Activated T-cell treated with anti-CD3 and anti-CD28 coated beads, Interleukin-2, amount 50 U/mL, for 72 hours (primary cell): Measurements from ENCODE around the gene COBL. TPM values are rescaled to one million over a fixed set of nuclear protein-coding genes. Genes with fewer than 3 reads are reported as not detected.
"Not testable (repeated sequence)": the region's sequence is repeated elsewhere in the genome, so short reads cannot be mapped to it uniquely, and the experiment has no call there.

Source experiments
- ATAC-seq, 2 donors: fragments of 150-1000 bp; cut with Tn5 transposase; replicated peaks in 1 of 2; 2 replicates each; pipeline ENCODE4 v1.10.0; 2021; ENCODE audit warnings: moderate library complexity in 2 of 2, mild to moderate bottlenecking in 1 of 2
- DNase-seq, 2 donors: peaks; one replicate each; pipeline ENCODE4 v3.0.0; 2021 to 2022; ENCODE audit warnings: mixed read lengths in 1 of 2
- H3K27ac Mint-ChIP-seq: one replicate; pipeline ENCODE4 v1.8.0; 2022; ENCODE audit warnings: mild to moderate bottlenecking, moderate library complexity, mixed read lengths
- H3K27me3 Mint-ChIP-seq: one replicate; pipeline ENCODE4 v1.8.0; 2022; ENCODE audit warnings: low read depth, mixed read lengths
- H3K36me3 Mint-ChIP-seq, 2 donors: one replicate each; pipeline ENCODE4 v1.8.0; 2022; ENCODE audit warnings: mixed read lengths in 2 of 2, mild to moderate bottlenecking in 1 of 2; ENCODE audit not compliant: insufficient read depth in 2 of 2
- H3K4me1 Mint-ChIP-seq: one replicate; pipeline ENCODE4 v1.8.0; 2022; ENCODE audit warnings: low read depth, mixed read lengths
- H3K4me3 Mint-ChIP-seq, 2 donors: one replicate each; pipeline ENCODE4 v1.8.0; 2022; ENCODE audit warnings: mild to moderate bottlenecking in 2 of 2, mixed read lengths in 2 of 2, moderate library complexity in 2 of 2
- H3K9me3 Mint-ChIP-seq, 2 donors: one replicate each; pipeline ENCODE4 v1.8.0; 2022; ENCODE audit warnings: mixed read lengths in 2 of 2
- total RNA-seq, 2 donors: library from RNA; stranded (reverse); gene quantifications; one replicate each; pipeline ENCODE4 v1.2.3, GENCODE V29; 2022

COBL gene
- total RNA-seq, 2 donors from 2014 or later: not detected

DNA sequence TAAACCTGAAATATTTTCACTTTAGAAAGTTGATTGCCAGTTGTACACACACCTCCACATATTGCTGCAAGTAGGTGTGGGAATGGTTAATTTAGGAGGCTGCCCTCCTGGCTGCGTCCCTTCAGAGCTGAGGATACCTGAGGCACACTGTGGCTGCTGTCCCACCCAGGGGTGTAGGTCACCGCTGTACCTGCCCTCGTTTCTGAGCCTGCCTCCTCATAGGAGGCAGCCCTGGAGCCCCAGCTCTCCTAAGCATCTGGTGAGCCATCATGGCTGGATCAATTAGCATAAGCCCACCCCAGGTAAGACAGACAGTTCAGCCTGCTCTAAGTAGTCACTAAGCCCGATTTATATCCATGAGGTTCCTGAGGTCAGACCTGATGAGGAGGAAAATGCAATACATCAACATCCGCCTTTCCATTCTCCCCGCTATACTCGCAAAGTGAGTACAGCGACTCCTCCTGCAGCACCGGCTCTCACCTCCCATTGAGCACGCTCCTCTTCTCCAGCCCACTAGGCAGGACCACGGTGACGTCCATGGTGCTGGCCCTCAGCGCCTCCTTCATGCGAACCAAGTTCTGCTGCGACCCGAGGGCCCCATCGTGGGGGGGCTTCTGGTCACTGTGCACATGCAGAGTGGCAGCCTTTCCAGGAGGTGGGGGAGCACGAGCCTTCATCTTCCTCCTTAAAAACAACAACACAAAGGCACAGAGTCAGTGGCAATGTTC, 97.2 kb downstream of the COBL start:
- Mint-ChIP-seq H3K36me3 (no peaks in the 10 kb centered on the region), H3K27ac (no peak overlapping the region), H3K4me3 (no peak overlapping the region), H3K27me3 (no peaks in the 10 kb centered on the region), H3K4me1 (no peaks in the 10 kb centered on the region), H3K9me3 (no peaks in the 10 kb centered on the region)
- no peak for ATAC-seq
- DNase-seq: no peak

GRCh38 chr7:51217804-51218203, 98.8 kb downstream of the COBL start:
- Mint-ChIP-seq H3K4me1 (no peaks in the 10 kb centered on the region), H3K27ac (no peak overlapping the region), H3K9me3 (no peaks in the 10 kb centered on the region), H3K36me3 (no peaks in the 10 kb centered on the region), H3K4me3 (no peak overlapping the region), H3K27me3 (no peaks in the 10 kb centered on the region)
- DNase-seq (no peak), ATAC-seq (no peak)

DNA sequence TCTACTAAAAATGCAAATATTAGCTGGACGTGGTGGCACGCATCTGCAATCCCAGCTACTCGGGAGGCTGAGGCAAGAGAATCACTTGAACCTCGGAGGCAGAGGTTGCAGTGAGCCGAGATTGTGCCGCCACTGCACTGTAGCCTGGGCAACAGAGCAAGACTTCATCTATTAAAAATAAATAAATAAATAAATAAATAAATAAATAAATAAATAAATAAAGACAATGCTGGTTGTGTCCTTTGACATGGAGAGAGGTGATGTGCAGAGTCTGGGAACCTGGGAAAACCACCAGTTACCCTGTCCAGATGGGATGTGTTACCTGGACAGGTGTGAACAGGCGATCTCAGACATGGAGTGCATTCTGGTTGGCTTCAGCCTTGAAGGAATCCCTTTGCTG, 102.5 kb downstream of the COBL start:
- ATAC-seq: no peak
- H3K27me3 Mint-ChIP-seq: no peaks in the 10 kb centered on the region

GRCh38 chr7:51213618-51214017, 103.0 kb downstream of the COBL start:
- no peaks in the 10 kb centered on the region for H3K9me3 Mint-ChIP-seq
- no peaks in the 10 kb centered on the region for H3K36me3 Mint-ChIP-seq
- no peak for DNase-seq
- no peak overlapping the region for H3K4me3 Mint-ChIP-seq
- H3K27me3 Mint-ChIP-seq: no peaks in the 10 kb centered on the region
- H3K27ac Mint-ChIP-seq: no peak overlapping the region
- no peaks in the 10 kb centered on the region for H3K4me1 Mint-ChIP-seq
- ATAC-seq: peak; percentile 43 to 55

More for the DNA sequence above, 102.5 kb downstream of the COBL start:
- DNase-seq: no peak
- no peaks in the 10 kb centered on the region for H3K4me1 Mint-ChIP-seq
- H3K27ac Mint-ChIP-seq: no peak overlapping the region
- no peaks in the 10 kb centered on the region for H3K9me3 Mint-ChIP-seq
- H3K36me3 Mint-ChIP-seq: no peaks in the 10 kb centered on the region
- no peak overlapping the region for H3K4me3 Mint-ChIP-seq

GRCh38 chr7:51210766-51211165, 105.8 kb downstream of the COBL start:
- no peak for ATAC-seq
- no peak for DNase-seq
- H3K4me1 Mint-ChIP-seq: no peaks in the 10 kb centered on the region
- no peak overlapping the region for H3K4me3 Mint-ChIP-seq
- no peaks in the 10 kb centered on the region for H3K27me3 Mint-ChIP-seq
- H3K36me3 Mint-ChIP-seq: no peaks in the 10 kb centered on the region
- peaks cover 0 to 4% of the 10 kb centered on the region in 2 donors for H3K9me3 Mint-ChIP-seq
- H3K27ac Mint-ChIP-seq: no peak overlapping the region

DNA sequence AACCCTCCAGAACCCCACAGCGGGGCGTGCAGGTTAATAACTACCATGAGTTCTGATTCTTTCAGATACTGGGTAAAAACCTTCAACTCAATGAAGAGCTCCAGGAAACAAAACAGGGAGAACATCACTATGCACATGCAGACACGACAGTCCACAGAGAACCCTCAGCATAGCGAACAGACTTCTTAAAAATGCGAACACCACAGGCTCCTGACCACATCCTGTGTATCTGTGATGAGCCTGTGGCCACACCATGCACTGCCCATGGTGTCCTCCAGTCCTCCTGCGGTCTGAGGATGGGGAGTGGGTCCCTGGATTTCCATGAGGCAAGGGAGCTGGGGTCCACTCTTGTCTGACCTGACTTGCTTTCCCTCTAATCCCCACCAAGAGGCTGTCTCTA, 107.2 kb downstream of the COBL start:
- Mint-ChIP-seq H3K9me3 (peaks cover 3 to 4% of the 10 kb centered on the region in 2 donors), H3K27ac (no peak overlapping the region), H3K4me1 (no peaks in the 10 kb centered on the region), H3K4me3 (no peak overlapping the region), H3K36me3 (no peaks in the 10 kb centered on the region), H3K27me3 (no peaks in the 10 kb centered on the region)
- DNase-seq (no peak), ATAC-seq (no peak)

DNA sequence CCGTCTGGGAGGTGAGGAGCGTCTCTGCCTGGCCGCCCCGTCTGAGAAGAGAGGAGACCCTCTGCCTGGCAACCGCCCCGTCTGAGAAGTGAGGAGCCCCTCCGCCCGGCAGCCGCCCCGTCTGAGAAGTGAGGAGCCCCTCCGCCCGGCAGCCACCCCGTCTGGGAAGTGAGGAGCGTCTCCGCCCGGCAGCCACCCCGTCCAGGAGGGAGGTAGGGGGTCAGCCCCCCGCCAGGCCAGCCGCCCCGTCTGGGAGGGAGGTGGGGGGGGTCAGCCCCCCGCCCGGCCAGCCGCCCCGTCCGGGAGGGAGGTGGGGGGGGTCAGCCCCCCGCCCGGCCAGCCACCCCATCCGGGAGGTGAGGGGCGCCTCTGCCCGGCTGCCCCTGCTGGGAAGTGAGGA, 108.5 kb downstream of the COBL start:
- H3K4me3 Mint-ChIP-seq, ATAC-seq, DNase-seq, H3K36me3 Mint-ChIP-seq, H3K4me1 Mint-ChIP-seq, H3K27ac Mint-ChIP-seq, H3K9me3 Mint-ChIP-seq, H3K27me3 Mint-ChIP-seq: not testable (repeated sequence)

GRCh38 chr7:51198654-51199053, 118.0 kb downstream of the COBL start:
- peaks cover 0 to 3% of the 10 kb centered on the region in 2 donors for H3K9me3 Mint-ChIP-seq
- no peak overlapping the region for H3K27ac Mint-ChIP-seq
- H3K4me3 Mint-ChIP-seq: no peak overlapping the region
- peaks cover 22% of the 10 kb centered on the region for H3K27me3 Mint-ChIP-seq
- no peak for DNase-seq
- no peak for ATAC-seq
- H3K36me3 Mint-ChIP-seq: peaks cover 2 to 3% of the 10 kb centered on the region in 2 donors
- no peaks in the 10 kb centered on the region for H3K4me1 Mint-ChIP-seq

DNA sequence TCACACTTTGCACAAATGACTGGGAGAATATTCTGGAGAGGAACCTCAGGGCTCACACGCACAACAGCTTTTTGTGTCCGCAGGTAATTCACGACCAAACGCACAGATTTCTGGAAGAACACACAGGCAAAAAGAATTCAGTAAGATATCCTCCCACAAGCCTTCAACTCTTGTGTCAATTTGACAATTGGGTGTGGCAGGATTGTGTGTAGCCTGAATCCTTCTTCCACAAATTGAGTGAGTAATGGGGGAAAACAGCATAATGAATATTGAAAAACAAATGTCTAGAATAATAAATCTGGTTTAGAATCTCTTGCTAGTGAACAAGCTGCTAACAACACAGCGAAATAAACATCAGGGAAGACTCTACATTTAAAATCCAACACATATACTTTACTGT, 125.6 kb downstream of the COBL start:
- Mint-ChIP-seq H3K4me3 (no peak overlapping the region), H3K27ac (no peak overlapping the region), H3K4me1 (no peaks in the 10 kb centered on the region), H3K9me3 (no peaks in the 10 kb centered on the region), H3K27me3 (no peaks in the 10 kb centered on the region), H3K36me3 (no peaks in the 10 kb centered on the region)
- ATAC-seq: no peak
- DNase-seq: no peak

DNA sequence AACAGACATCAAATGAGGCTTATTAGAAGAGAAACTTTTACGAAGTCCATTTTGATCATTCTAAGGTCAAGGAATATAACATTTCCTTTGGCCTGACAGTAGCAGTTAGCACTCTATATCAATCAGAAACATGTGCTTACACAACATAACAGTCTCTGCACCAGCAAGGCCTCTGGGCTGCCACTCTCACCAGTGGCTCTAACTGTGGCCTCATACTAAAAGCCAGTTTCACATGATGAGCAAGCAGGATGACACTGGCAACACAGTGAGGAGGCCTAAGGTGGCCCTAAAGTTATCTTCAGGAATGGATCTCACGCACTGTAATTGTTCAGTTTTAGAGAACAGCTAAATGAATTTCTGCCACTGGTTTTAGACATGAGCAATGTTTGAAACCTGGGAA, 126.8 kb downstream of the COBL start:
- no peak for DNase-seq
- Mint-ChIP-seq H3K9me3 (no peaks in the 10 kb centered on the region), H3K27ac (no peak overlapping the region), H3K36me3 (no peaks in the 10 kb centered on the region), H3K27me3 (no peaks in the 10 kb centered on the region), H3K4me1 (no peaks in the 10 kb centered on the region), H3K4me3 (no peak overlapping the region)
- no peak for ATAC-seq

DNA sequence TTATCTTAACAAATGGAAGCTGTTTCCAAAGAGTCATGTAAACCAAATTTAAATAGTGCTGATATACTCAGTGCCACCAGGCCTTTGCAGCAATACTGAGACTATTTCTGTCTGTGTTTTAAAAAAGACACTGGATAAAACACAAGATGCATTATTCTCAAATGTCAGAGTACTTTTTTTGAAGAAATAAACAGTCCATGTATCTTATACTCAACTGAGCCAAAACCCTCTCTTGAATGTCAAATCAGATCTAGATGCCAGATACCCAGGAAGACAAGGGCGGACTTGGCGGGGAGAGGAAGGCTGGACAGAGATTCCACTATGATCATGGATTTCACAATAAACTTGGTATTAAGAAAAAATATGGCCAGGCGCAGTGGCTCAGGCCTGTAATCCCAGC, 127.6 kb downstream of the COBL start:
- no peaks in the 10 kb centered on the region for H3K9me3 Mint-ChIP-seq
- H3K27ac Mint-ChIP-seq: no peak overlapping the region
- H3K27me3 Mint-ChIP-seq: no peaks in the 10 kb centered on the region
- ATAC-seq: no peak
- DNase-seq: no peak
- no peaks in the 10 kb centered on the region for H3K36me3 Mint-ChIP-seq
- no peak overlapping the region for H3K4me3 Mint-ChIP-seq
- H3K4me1 Mint-ChIP-seq: no peaks in the 10 kb centered on the region

- Mint-ChIP-seq H3K4me1 (no peaks in the 10 kb centered on the region), H3K36me3 (no peaks in the 10 kb centered on the region), H3K27ac (no peak overlapping the region), H3K4me3 (no peak overlapping the region), H3K27me3 (no peaks in the 10 kb centered on the region), H3K9me3 (no peaks in the 10 kb centered on the region)
- no peak for ATAC-seq
- DNase-seq: no peak
These were observed 128.7 kb downstream of the COBL start for GRCh38 chr7:51187941-51188340.

DNA sequence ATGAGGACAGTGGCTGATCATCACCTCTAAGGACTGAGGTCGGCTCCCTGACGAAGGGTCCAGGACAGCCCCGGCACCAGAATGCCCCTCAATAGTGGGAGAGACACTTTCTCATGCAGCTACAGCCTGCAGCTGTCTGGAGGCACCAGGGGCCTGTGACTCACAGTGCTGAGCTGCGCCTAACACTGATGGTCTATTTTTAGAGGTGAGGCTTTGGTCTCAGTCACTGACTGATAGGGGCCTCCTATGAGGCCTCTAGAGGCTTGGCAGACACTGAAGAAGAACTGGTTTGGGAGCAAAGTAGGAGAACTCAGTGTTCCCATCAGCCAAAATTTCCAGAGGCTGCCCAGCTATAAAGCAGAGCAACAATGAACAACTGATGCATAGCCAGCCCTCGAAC, 130.1 kb downstream of the COBL start:
- Mint-ChIP-seq H3K27ac (no peak overlapping the region), H3K9me3 (no peaks in the 10 kb centered on the region), H3K36me3 (no peaks in the 10 kb centered on the region), H3K27me3 (no peaks in the 10 kb centered on the region), H3K4me1 (no peaks in the 10 kb centered on the region), H3K4me3 (no peak overlapping the region)
- DNase-seq (no peak), ATAC-seq (no peak)

GRCh38 chr7:51182636-51183166, 133.9 kb downstream of the COBL start:
- Mint-ChIP-seq H3K27me3 (no peaks in the 10 kb centered on the region), H3K9me3 (no peaks in the 10 kb centered on the region), H3K4me3 (no peak overlapping the region), H3K4me1 (no peaks in the 10 kb centered on the region), H3K36me3 (no peaks in the 10 kb centered on the region), H3K27ac (no peak overlapping the region)
- DNase-seq (no peak), ATAC-seq (no peak)
